Activated CD4-positive, CD25-positive, alpha-beta regulatory T cell treated with anti-CD3 and anti-CD28 coated beads, Interleukin-2, amount 50 U/mL, for 24 hours (primary cell): ENCODE data around the gene PAPSS1.
"Not testable (repeated sequence)": the region's sequence is repeated elsewhere in the genome, so short reads cannot be mapped to it uniquely, and the experiment has no call there.

Source experiments
- ATAC-seq, 2 donors: fragments of 150-1000 bp; cut with Tn5 transposase; one replicate each; pipeline ENCODE4 v1.10.0; 2021; ENCODE audit warnings: mild to moderate bottlenecking in 1 of 2, moderate library complexity in 1 of 2

PAPSS1 gene

GRCh38 chr4:107719922-107720722 lies at the start of gene PAPSS1:
TSS of gene PAPSS1 (minus strand) at chr4:107720234. CDS start at chr4:107720179, 55 bp downstream.
- ATAC-seq = peak; percentile 89 to 90

- ATAC-seq = no peak
Observed at GRCh38 chr4:107760281-107760947, 40.4 kb upstream of the PAPSS1 start.

- no peak for ATAC-seq
Observed at GRCh38 chr4:107757864-107758476, 37.9 kb upstream of the PAPSS1 start.

- no peak for ATAC-seq
Observed at GRCh38 chr4:107757283-107757682, 37.2 kb upstream of the PAPSS1 start.

GRCh38 chr4:107755841-107756356 lies 35.9 kb upstream of the PAPSS1 start:
- no peak for ATAC-seq

GRCh38 chr4:107751670-107752069 lies 31.6 kb upstream of the PAPSS1 start:
- no peak for ATAC-seq

GRCh38 chr4:107747748-107748486 lies 27.9 kb upstream of the PAPSS1 start:
- no peak for ATAC-seq

GRCh38 chr4:107746161-107746560 lies 26.1 kb upstream of the PAPSS1 start:
- no peak for ATAC-seq

- no peak for ATAC-seq
Observed at GRCh38 chr4:107744532-107744931, 24.5 kb upstream of the PAPSS1 start.

- no peak for ATAC-seq
Observed at GRCh38 chr4:107743532-107743931, 23.5 kb upstream of the PAPSS1 start.

GRCh38 chr4:107742791-107743190 lies 22.8 kb upstream of the PAPSS1 start:
- ATAC-seq = no peak

- no peak for ATAC-seq
Observed at GRCh38 chr4:107742196-107742595, 22.2 kb upstream of the PAPSS1 start.

- no peak for ATAC-seq
Observed at GRCh38 chr4:107740950-107741701, 21.1 kb upstream of the PAPSS1 start.

- no peak for ATAC-seq
Observed at GRCh38 chr4:107740381-107740780, 20.3 kb upstream of the PAPSS1 start.

GRCh38 chr4:107737450-107737849 lies 17.4 kb upstream of the PAPSS1 start:
- no peak for ATAC-seq

- peak; percentile 35 to 53 for ATAC-seq
Observed at GRCh38 chr4:107736924-107737448, 17.0 kb upstream of the PAPSS1 start.

- no peak for ATAC-seq
Observed at GRCh38 chr4:107736037-107736436, 16.0 kb upstream of the PAPSS1 start.

GRCh38 chr4:107734120-107734519 lies 14.1 kb upstream of the PAPSS1 start:
- no peak for ATAC-seq

- ATAC-seq = no peak
Observed at GRCh38 chr4:107733431-107733925, 13.4 kb upstream of the PAPSS1 start.

- not testable (repeated sequence) for ATAC-seq
Observed at GRCh38 chr4:107729050-107729449, 9.0 kb upstream of the PAPSS1 start.

GRCh38 chr4:107726131-107726925 lies 6.3 kb upstream of the PAPSS1 start:
- not testable (repeated sequence) for ATAC-seq
